Kidney epithelial cell (primary cell): ENCODE measurements around the gene TBP. TPM values are rescaled to one million over a fixed set of nuclear protein-coding genes. Genes with fewer than 3 reads are reported as not detected.

Source experiments
- DNase-seq: peaks from one replicate; pipeline ENCODE4 v3.0.0-alpha.2; 2010; ENCODE audit warnings: low read depth
- H3K27me3 ChIP-seq: 2 replicates; pipeline ENCODE4 v1.6.0; 2011; ENCODE audit warnings: low read length; ENCODE audit not compliant: control insufficient read depth, insufficient read depth
- H3K36me3 ChIP-seq: 2 replicates; pipeline ENCODE4 v1.5.1; 2011; ENCODE audit warnings: low read length; ENCODE audit not compliant: control insufficient read depth, insufficient read depth
- H3K4me3 ChIP-seq: 2 replicates; pipeline ENCODE4 v1.5.1; 2011; ENCODE audit warnings: low read depth, mild to moderate bottlenecking, control low read depth, low read length
- total RNA-seq: library from RNA; depleted of rRNA; stranded (reverse); fragments of >200 nt; gene quantifications from 2 replicates; pipeline ENCODE4 v1.2.3, GENCODE V29; 2015
- TF ChIP-seq, protein P1 (sequence below): IDR thresholded peaks from 2 replicates; pipeline ENCODE4 v1.5.1; 2011; ENCODE audit warnings: mild to moderate bottlenecking, moderate library complexity, low read length, control low read depth, inconsistent platforms; ENCODE audit not compliant: insufficient read depth, poor library complexity, severe bottlenecking

The TBP gene
- total RNA-seq, 1 donor from 2014 or later: 21.7 TPM

DNA sequence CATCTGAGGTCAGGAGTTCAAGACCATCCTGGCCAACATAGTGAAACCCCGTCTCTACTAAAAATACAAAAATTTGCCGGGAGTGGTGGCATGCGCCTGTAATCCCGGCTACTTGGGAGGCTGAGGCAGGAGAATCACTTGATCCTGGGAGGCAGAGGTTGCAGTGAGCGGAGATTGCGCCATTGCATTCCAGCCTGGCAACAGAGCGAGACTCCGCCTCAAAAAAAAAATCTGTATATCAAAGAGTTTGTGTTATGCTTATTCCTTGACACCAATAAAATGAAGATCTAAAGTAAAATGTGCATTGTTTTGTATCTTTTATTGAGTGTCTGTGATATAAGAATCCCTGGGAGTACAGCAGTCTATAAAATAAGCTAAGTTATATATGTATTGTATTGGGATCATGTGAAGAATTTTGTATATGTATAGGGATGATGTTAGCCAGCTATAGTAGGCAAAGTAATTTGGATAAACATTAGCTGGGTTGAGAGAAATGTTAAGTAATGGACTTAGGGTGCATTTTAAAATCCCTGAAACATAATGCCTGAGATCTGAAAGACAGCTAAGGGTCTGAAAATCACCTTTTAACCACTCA, 10.9 kb downstream of the TBP start:
- no peak for DNase-seq
- Histone ChIP-seq H3K27me3 (no peaks in the 10 kb centered on the region), H3K4me3 (no peak overlapping the region), H3K36me3 (peaks cover 2% of the 10 kb centered on the region)
- TF ChIP-seq, protein P1, sequence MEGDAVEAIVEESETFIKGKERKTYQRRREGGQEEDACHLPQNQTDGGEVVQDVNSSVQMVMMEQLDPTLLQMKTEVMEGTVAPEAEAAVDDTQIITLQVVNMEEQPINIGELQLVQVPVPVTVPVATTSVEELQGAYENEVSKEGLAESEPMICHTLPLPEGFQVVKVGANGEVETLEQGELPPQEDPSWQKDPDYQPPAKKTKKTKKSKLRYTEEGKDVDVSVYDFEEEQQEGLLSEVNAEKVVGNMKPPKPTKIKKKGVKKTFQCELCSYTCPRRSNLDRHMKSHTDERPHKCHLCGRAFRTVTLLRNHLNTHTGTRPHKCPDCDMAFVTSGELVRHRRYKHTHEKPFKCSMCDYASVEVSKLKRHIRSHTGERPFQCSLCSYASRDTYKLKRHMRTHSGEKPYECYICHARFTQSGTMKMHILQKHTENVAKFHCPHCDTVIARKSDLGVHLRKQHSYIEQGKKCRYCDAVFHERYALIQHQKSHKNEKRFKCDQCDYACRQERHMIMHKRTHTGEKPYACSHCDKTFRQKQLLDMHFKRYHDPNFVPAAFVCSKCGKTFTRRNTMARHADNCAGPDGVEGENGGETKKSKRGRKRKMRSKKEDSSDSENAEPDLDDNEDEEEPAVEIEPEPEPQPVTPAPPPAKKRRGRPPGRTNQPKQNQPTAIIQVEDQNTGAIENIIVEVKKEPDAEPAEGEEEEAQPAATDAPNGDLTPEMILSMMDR: no peak

DNA sequence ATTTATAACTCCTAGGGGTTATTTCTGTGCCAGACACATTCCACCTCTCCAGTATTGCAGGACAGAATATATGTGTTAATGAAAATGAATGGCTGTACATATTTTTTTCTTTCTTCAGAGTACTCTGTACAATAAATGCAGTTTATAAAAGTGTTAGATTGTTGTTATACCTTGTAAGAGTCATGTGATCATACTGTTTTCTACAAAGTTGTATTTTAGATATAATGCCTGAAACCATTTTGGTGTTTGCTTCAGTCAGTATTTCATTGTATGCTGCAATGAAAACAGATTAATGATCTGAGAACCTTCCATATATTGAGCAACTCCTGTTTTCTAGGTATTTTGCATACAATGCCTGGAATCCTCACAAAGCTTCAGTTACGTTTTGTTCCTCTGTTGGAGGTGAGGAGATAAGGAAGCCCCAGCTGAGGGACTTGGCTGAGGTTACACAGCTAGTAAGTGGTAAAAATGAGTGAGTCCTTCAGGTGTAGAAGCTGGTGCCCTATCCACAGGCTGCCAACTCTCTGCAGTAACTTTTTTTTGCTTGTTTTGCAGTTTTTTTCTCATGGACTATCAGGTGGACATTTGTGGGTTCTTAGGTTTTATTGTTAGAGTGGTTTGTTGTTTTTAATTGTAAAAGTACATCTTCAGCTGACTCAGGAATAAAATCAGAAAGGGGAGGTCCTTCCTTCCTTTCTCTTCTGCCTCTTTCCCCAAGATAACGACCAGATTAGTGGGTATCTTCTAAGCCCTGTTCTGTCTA, 18.7 kb downstream of the TBP start:
- DNase-seq: no peak
- Histone ChIP-seq H3K27me3 (no peaks in the 10 kb centered on the region), H3K4me3 (no peak overlapping the region), H3K36me3 (peaks cover 1% of the 10 kb centered on the region)
- TF ChIP-seq, protein P1: no peak

DNA sequence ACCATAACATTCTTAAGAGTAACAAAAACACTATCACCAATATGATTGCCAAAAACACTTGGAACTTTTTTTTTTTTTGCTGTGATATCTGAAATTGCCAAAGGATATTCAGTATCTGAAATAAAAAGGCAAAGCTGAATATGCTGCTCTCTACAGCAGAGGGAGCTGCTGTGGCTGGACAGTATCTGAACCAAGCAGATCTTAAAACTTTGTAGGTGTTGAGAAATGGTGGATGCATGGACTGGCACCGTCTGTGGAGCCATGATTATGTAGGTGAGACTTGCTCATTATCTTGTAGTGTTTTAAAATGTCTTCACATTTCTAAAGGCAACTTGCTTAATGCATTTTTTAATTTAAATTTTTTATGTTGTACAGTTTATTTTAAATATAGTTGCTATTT, 21.1 kb downstream of the TBP start:
- Histone ChIP-seq H3K27me3 (no peaks in the 10 kb centered on the region), H3K36me3 (peaks cover 1% of the 10 kb centered on the region), H3K4me3 (no peak overlapping the region)
- DNase-seq: no peak
- TF ChIP-seq, protein P1: peak; percentile 29

DNA sequence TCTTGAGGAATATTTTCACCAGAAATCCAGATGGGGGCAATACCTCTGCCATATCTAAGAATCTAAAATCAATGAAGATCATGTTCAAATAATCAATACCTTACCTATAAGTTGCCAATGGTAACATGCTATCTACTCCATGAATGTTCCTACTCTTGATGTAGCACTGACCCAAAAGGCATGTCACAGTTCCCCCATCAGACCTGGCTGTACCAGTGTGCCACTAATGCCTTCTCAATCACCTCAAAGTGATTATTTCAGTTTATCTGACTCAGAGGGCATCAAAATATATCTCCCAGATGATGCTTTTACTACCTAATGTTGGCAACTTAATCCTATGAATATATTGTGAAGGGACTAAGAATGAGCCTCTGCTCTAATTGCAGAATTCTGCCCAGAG, 24.7 kb downstream of the TBP start:
- no peak for DNase-seq
- Histone ChIP-seq H3K27me3 (no peaks in the 10 kb centered on the region), H3K36me3 (no peaks in the 10 kb centered on the region), H3K4me3 (no peak overlapping the region)
- TF ChIP-seq, protein P1: no peak

DNA sequence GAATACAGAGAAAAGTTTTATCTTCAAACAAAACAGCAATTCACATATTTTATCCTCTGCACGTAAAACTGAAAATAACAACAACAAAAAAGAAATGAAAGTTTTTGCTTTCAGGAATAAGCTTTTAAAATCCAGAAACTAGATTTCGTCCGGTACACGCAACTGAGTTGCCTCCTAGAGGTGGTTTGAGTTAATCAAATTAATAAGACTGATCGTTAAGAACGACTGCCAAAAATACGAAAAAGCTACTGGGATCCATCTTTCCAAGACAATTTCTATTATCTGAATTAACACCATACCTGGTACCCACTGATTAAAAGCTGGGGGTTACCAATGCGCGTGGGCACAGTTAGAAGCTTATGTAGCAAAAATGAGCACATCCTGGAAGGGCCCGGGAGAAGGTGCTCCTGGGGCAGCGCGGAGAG, 29.6 kb downstream of the TBP start:
- Histone ChIP-seq H3K4me3 (peak overlapping the region; percentile 84), H3K27me3 (no peaks in the 10 kb centered on the region), H3K36me3 (no peaks in the 10 kb centered on the region)
- no peak for DNase-seq
- TF ChIP-seq, protein P1: no peak
